ENCODE results near the gene DDA1.

DNA sequence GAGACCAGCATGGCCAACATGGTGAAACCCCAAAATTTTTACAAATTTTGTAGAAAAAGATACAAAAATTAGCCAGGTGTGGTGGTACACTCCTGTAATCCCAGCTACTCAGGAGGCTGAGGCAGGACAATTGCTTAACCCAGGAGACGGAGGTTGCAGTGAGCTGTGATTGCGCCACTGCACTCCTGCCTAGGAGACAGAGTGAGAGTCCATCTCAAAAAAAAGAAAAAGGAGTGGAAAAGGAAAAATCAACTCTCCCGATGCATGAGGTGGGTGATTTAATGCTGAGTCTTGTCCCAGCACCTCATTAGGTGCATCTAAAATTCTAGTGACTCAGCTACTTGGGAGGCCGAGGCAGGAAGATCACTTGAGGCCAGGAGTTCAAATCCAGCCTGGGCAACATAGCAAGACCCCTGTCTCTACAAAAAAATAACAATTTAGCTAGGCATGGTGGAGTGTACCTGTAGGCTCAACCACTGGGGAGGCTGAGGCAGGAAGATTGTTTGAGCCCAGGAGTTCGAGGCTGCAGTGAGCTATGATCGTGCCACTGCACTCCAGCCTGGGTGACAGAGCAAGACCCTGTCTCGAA, 47.8 kb downstream of the DDA1 start:
- TF ChIP-seq, protein P1, sequence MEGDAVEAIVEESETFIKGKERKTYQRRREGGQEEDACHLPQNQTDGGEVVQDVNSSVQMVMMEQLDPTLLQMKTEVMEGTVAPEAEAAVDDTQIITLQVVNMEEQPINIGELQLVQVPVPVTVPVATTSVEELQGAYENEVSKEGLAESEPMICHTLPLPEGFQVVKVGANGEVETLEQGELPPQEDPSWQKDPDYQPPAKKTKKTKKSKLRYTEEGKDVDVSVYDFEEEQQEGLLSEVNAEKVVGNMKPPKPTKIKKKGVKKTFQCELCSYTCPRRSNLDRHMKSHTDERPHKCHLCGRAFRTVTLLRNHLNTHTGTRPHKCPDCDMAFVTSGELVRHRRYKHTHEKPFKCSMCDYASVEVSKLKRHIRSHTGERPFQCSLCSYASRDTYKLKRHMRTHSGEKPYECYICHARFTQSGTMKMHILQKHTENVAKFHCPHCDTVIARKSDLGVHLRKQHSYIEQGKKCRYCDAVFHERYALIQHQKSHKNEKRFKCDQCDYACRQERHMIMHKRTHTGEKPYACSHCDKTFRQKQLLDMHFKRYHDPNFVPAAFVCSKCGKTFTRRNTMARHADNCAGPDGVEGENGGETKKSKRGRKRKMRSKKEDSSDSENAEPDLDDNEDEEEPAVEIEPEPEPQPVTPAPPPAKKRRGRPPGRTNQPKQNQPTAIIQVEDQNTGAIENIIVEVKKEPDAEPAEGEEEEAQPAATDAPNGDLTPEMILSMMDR (IDR thresholded peaks at IDR 0.05; ENCODE audit: insufficient read depth, low read length), result no peak
- no peak for TF ChIP-seq POLR2AphosphoS5 (IDR thresholded peaks at IDR 0.05; ENCODE audit: low read depth)
- no peak for TF ChIP-seq GABPA (IDR thresholded peaks at IDR 0.05; ENCODE audit: low read depth)
- TF ChIP-seq, protein P2, sequence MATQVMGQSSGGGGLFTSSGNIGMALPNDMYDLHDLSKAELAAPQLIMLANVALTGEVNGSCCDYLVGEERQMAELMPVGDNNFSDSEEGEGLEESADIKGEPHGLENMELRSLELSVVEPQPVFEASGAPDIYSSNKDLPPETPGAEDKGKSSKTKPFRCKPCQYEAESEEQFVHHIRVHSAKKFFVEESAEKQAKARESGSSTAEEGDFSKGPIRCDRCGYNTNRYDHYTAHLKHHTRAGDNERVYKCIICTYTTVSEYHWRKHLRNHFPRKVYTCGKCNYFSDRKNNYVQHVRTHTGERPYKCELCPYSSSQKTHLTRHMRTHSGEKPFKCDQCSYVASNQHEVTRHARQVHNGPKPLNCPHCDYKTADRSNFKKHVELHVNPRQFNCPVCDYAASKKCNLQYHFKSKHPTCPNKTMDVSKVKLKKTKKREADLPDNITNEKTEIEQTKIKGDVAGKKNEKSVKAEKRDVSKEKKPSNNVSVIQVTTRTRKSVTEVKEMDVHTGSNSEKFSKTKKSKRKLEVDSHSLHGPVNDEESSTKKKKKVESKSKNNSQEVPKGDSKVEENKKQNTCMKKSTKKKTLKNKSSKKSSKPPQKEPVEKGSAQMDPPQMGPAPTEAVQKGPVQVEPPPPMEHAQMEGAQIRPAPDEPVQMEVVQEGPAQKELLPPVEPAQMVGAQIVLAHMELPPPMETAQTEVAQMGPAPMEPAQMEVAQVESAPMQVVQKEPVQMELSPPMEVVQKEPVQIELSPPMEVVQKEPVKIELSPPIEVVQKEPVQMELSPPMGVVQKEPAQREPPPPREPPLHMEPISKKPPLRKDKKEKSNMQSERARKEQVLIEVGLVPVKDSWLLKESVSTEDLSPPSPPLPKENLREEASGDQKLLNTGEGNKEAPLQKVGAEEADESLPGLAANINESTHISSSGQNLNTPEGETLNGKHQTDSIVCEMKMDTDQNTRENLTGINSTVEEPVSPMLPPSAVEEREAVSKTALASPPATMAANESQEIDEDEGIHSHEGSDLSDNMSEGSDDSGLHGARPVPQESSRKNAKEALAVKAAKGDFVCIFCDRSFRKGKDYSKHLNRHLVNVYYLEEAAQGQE (IDR thresholded peaks at IDR 0.05; ENCODE audit: insufficient replicate concordance, low read depth), result no peak

Measured in HL-60 (cell line).